Measurements from ENCODE around the gene TIPRL.
"Not testable (repeated sequence)": the region's sequence is repeated elsewhere in the genome, so short reads cannot be mapped to it uniquely, and the experiment has no call there.

The TIPRL gene

GRCh38 chr1:168148916-168149315, 29.8 kb upstream of the TIPRL start:
- no peaks in the 10 kb centered on the region for H4K20me1 ChIP-seq (ENCODE audit: insufficient read depth, low read length)

DNA sequence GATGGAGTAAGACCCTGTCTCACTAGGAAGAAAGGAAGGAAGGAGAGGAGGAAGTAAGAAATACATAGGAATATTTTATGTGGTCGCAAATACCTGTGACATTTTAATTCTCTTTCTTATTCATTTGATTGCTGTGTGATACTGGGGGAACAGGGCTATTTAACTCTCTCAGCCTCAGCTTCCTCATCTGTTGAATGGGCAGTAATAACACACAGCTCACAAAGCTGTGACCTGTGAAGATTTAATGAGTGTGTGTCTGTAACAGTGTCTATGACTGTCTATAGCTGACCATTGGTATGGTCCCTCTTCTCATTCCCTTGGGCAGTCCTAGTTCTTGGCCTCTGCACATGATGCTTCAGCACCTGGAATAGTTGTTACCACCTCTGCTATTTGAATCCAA, 28.5 kb upstream of the TIPRL start:
- Histone ChIP-seq H3K36me3 (replicated peaks; ENCODE audit: low read depth, low read length) (no peaks in the 10 kb centered on the region), H3K4me1 (ENCODE audit: low read length) (peaks cover 31% of the 10 kb centered on the region), H3K9me3 (ENCODE audit: insufficient read depth, low read length) (no peaks in the 10 kb centered on the region), H4K20me1 (ENCODE audit: insufficient read depth, low read length) (no peaks in the 10 kb centered on the region), H3K4me2 (ENCODE audit: low read length) (no peak overlapping the region), H3K27ac (ENCODE audit: low read length) (no peak overlapping the region), H3K27me3 (ENCODE audit: low read depth, low read length) (no peaks in the 10 kb centered on the region), H3K9ac (ENCODE audit: low read length) (no peak overlapping the region), H2AFZ (ENCODE audit: low read depth, low read length) (no peak overlapping the region), H3K4me3 (ENCODE audit: low read length) (no peak overlapping the region), H3K79me2 (ENCODE audit: low read length) (no peaks in the 10 kb centered on the region)
- no peak for TF ChIP-seq EZH2phosphoT487 (IDR thresholded peaks at IDR 0.05; ENCODE audit: low read depth)
- TF ChIP-seq, protein P1, sequence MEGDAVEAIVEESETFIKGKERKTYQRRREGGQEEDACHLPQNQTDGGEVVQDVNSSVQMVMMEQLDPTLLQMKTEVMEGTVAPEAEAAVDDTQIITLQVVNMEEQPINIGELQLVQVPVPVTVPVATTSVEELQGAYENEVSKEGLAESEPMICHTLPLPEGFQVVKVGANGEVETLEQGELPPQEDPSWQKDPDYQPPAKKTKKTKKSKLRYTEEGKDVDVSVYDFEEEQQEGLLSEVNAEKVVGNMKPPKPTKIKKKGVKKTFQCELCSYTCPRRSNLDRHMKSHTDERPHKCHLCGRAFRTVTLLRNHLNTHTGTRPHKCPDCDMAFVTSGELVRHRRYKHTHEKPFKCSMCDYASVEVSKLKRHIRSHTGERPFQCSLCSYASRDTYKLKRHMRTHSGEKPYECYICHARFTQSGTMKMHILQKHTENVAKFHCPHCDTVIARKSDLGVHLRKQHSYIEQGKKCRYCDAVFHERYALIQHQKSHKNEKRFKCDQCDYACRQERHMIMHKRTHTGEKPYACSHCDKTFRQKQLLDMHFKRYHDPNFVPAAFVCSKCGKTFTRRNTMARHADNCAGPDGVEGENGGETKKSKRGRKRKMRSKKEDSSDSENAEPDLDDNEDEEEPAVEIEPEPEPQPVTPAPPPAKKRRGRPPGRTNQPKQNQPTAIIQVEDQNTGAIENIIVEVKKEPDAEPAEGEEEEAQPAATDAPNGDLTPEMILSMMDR (IDR thresholded peaks at IDR 0.05; ENCODE audit: low read depth, low read length) = no peak

More at GRCh38 chr1:168148916-168149315, 29.8 kb upstream of the TIPRL start:
- H3K27ac ChIP-seq (ENCODE audit: low read length) = peak overlapping the region; percentile 67
- no peaks in the 10 kb centered on the region for H3K36me3 ChIP-seq (replicated peaks; ENCODE audit: low read depth, low read length)
- TF ChIP-seq EZH2phosphoT487 (IDR thresholded peaks at IDR 0.05; ENCODE audit: low read depth) = no peak
- TF ChIP-seq, protein P1 (IDR thresholded peaks at IDR 0.05; ENCODE audit: low read depth, low read length) = no peak
- no peaks in the 10 kb centered on the region; the same call in 1 of the 2 replicates for H3K27me3 ChIP-seq (ENCODE audit: low read depth, low read length)
- H3K79me2 ChIP-seq (ENCODE audit: low read length) = no peaks in the 10 kb centered on the region
- peak overlapping the region; percentile 12; the same call in 1 of the 2 replicates for H2AFZ ChIP-seq (ENCODE audit: low read depth, low read length)
- H3K9me3 ChIP-seq (ENCODE audit: insufficient read depth, low read length) = no peaks in the 10 kb centered on the region
- peak overlapping the region; percentile 49 for H3K4me3 ChIP-seq (ENCODE audit: low read length)
- peaks cover 33% of the 10 kb centered on the region for H3K4me1 ChIP-seq (ENCODE audit: low read length)
- peak overlapping the region; percentile 40 for H3K9ac ChIP-seq (ENCODE audit: low read length)
- H3K4me2 ChIP-seq (ENCODE audit: low read length) = peak overlapping the region; percentile 61

GRCh38 chr1:168151935-168152334, 26.8 kb upstream of the TIPRL start:
- Histone ChIP-seq H3K4me1 (ENCODE audit: low read length) (peaks cover 20% of the 10 kb centered on the region), H3K9me3 (ENCODE audit: insufficient read depth, low read length) (no peaks in the 10 kb centered on the region), H3K4me3 (ENCODE audit: low read length) (no peak overlapping the region), H2AFZ (ENCODE audit: low read depth, low read length) (no peak overlapping the region), H3K9ac (ENCODE audit: low read length) (no peak overlapping the region), H4K20me1 (ENCODE audit: insufficient read depth, low read length) (no peaks in the 10 kb centered on the region), H3K27ac (ENCODE audit: low read length) (no peak overlapping the region), H3K79me2 (ENCODE audit: low read length) (no peaks in the 10 kb centered on the region), H3K27me3 (ENCODE audit: low read depth, low read length) (no peaks in the 10 kb centered on the region), H3K36me3 (replicated peaks; ENCODE audit: low read depth, low read length) (no peaks in the 10 kb centered on the region), H3K4me2 (ENCODE audit: low read length) (no peak overlapping the region)
- TF ChIP-seq, protein P1 (IDR thresholded peaks at IDR 0.05; ENCODE audit: low read depth, low read length) = no peak
- TF ChIP-seq EZH2phosphoT487 (IDR thresholded peaks at IDR 0.05; ENCODE audit: low read depth) = no peak

- H3K4me2 ChIP-seq (ENCODE audit: low read length) = not testable (repeated sequence)
These were observed 24.1 kb upstream of the TIPRL start for GRCh38 chr1:168154707-168155106.

GRCh38 chr1:168155910-168156309, 22.9 kb upstream of the TIPRL start:
- no peaks in the 10 kb centered on the region for H4K20me1 ChIP-seq (ENCODE audit: insufficient read depth, low read length)
- no peak overlapping the region for H3K4me2 ChIP-seq (ENCODE audit: low read length)
- H3K27ac ChIP-seq (ENCODE audit: low read length) = no peak overlapping the region
- H3K9ac ChIP-seq (ENCODE audit: low read length) = no peak overlapping the region
- no peaks in the 10 kb centered on the region for H3K27me3 ChIP-seq (ENCODE audit: low read depth, low read length)
- no peaks in the 10 kb centered on the region for H3K79me2 ChIP-seq (ENCODE audit: low read length)
- no peaks in the 10 kb centered on the region for H3K4me1 ChIP-seq (ENCODE audit: low read length)
- H2AFZ ChIP-seq (ENCODE audit: low read depth, low read length) = no peak overlapping the region
- no peak overlapping the region for H3K4me3 ChIP-seq (ENCODE audit: low read length)
- H3K9me3 ChIP-seq (ENCODE audit: insufficient read depth, low read length) = peaks cover 17% of the 10 kb centered on the region
- TF ChIP-seq, protein P1 (IDR thresholded peaks at IDR 0.05; ENCODE audit: low read depth, low read length) = no peak
- no peak for TF ChIP-seq EZH2phosphoT487 (IDR thresholded peaks at IDR 0.05; ENCODE audit: low read depth)
- H3K36me3 ChIP-seq (replicated peaks; ENCODE audit: low read depth, low read length) = peaks cover 1% of the 10 kb centered on the region

More at GRCh38 chr1:168154707-168155106, 24.1 kb upstream of the TIPRL start:
- H3K36me3 ChIP-seq (replicated peaks; ENCODE audit: low read depth, low read length); H3K79me2 ChIP-seq (ENCODE audit: low read length); H3K27ac ChIP-seq (ENCODE audit: low read length); H3K9me3 ChIP-seq (ENCODE audit: insufficient read depth, low read length); H3K9ac ChIP-seq (ENCODE audit: low read length); H3K4me1 ChIP-seq (ENCODE audit: low read length); H2AFZ ChIP-seq (ENCODE audit: low read depth, low read length); H4K20me1 ChIP-seq (ENCODE audit: insufficient read depth, low read length); H3K4me3 ChIP-seq (ENCODE audit: low read length); H3K27me3 ChIP-seq (ENCODE audit: low read depth, low read length): not testable (repeated sequence)
